Upper lobe of left lung (tissue), 6 donors: ENCODE results near the gene COX6A2. TPM values are rescaled to one million over a fixed set of nuclear protein-coding genes. Genes with fewer than 3 reads are reported as not detected.

Source experiments
- ATAC-seq, 2 donors: fragments of 200-7000 bp; cut with Tn5 transposase; one replicate each; pipeline ENCODE4 v1.9.1; 2022; ENCODE audit warnings: mild to moderate bottlenecking in 2 of 2, moderate library complexity in 2 of 2; ENCODE audit not compliant: low FRiP score in 2 of 2
- DNase-seq, 2 donors: peaks; one replicate each; pipeline ENCODE4 v3.0.0-alpha.2; 2019 to 2020
- H3K27ac ChIP-seq, 4 donors: fragments of 200-600 bp; sonication (generic); one replicate each; pipeline ENCODE4 v1.5.1; 2016 to 2019
- H3K27me3 ChIP-seq, 4 donors: fragments of 200-600 bp; sonication (generic); one replicate each; pipeline ENCODE4 v1.5.1; 2017 to 2019
- H3K36me3 ChIP-seq, 4 donors: fragments of 200-600 bp; sonication (generic); one replicate each; pipeline ENCODE4 v1.5.1; 2016 to 2019
- H3K4me1 ChIP-seq, 4 donors: fragments of 200-600 bp; sonication (generic); one replicate each; pipeline ENCODE4 v1.5.1; 2018 to 2019
- H3K4me3 ChIP-seq, 4 donors: fragments of 200-600 bp; sonication (generic); one replicate each; pipeline ENCODE4 v1.5.1; 2017 to 2019; ENCODE audit warnings: mild to moderate bottlenecking in 2 of 4, moderate library complexity in 1 of 4
- H3K9me3 ChIP-seq, 4 donors: fragments of 200-600 bp; sonication (generic); one replicate each; pipeline ENCODE4 v1.5.1; 2018 to 2019
- EP300 ChIP-seq, 4 donors: sonication (generic); formaldehyde crosslinking; IDR thresholded peaks; one replicate each; pipeline ENCODE4 v1.5.1; 2017; ENCODE audit warnings: antibody characterized with exemption in 4 of 4, control low read depth in 2 of 4
- POLR2A ChIP-seq, 4 donors: fragments of 450-650 bp; IDR thresholded peaks; one replicate each; pipeline ENCODE4 v1.5.1; 2016 to 2017; ENCODE audit warnings: antibody characterized with exemption in 4 of 4, mild to moderate bottlenecking in 2 of 4
- POLR2AphosphoS5 ChIP-seq, 2 donors: sonication (generic); formaldehyde crosslinking; IDR thresholded peaks; one replicate each; pipeline ENCODE4 v1.5.1; 2017; ENCODE audit warnings: antibody characterized with exemption in 2 of 2
- WGBS, 2 donors: methylation state at CpG; one replicate each; pipeline ENCODE4 v1.1.5; 2017 to 2018; 5-methylcytosine and 5-hydroxymethylcytosine counted together
- total RNA-seq, 6 donors: library from RNA; depleted of rRNA in 4 of 6; stranded (reverse); fragments of >200 nt in 4 of 6; gene quantifications; one replicate each; pipeline versions ENCODE4 v1.1.0 to v1.2.1, GENCODE V29; 2016 to 2021
- TF ChIP-seq, protein P1 (sequence below), 6 experiments: fragments of 450-650 bp in 4 of 6; fragments of 200-600 bp in 2 of 6; sonication (generic) in 2 of 6; IDR thresholded peaks; one replicate each; pipeline ENCODE4 v1.5.1; 2016 to 2019; ENCODE audit warnings: antibody characterized with exemption in 6 of 6
- donor health status: DM: no; HTN: no; CAD: no; lungs with moderate emphysema.
- donor health status: DM: no; HTN: yes; CAD: no; lungs with severe emphysema.

Gene COX6A2
- total RNA-seq, 6 donors from 2014 or later = not detected

DNA sequence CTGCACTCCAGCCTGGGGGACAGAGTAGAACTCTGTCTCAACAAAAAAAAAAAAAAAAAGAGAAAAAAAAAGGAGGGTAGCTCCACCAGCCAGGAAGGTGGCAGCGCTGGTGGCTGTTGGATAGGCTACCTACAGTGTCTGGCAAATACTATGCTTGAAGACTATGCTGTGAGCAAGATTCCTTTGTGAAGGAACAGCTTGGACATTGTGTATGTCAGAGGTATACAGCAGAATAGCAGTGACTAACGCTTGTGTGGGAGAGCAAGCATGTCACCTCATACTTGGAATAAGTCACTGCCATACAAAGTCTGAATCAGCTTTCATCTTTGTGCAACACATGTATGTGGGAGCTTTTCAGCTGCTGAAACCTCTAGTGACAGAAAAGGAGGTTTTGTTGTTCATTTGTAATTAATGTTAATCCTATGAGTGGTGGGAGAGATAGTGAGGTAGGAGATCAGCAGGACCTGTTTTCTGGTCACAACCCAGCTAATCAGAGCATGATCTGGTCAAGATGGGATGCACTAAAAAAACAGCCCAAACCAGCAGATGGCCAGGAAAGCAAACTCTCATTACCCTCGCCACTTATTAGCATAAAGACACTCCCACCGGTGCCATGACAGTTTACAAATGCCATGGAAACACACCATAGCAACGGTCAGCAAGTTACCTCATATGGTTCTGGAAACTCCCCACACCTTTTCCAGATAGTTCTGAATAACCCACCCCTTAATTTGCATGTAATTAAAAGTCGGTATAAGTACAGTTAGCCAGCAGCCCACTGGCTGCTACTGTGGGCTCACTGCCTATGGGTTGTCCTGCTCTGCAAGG lies 41.8 kb downstream of the COX6A2 start:
- TF ChIP-seq EP300 (IDR thresholded peaks at IDR 0.05) = no peak
- TF ChIP-seq, protein P1, sequence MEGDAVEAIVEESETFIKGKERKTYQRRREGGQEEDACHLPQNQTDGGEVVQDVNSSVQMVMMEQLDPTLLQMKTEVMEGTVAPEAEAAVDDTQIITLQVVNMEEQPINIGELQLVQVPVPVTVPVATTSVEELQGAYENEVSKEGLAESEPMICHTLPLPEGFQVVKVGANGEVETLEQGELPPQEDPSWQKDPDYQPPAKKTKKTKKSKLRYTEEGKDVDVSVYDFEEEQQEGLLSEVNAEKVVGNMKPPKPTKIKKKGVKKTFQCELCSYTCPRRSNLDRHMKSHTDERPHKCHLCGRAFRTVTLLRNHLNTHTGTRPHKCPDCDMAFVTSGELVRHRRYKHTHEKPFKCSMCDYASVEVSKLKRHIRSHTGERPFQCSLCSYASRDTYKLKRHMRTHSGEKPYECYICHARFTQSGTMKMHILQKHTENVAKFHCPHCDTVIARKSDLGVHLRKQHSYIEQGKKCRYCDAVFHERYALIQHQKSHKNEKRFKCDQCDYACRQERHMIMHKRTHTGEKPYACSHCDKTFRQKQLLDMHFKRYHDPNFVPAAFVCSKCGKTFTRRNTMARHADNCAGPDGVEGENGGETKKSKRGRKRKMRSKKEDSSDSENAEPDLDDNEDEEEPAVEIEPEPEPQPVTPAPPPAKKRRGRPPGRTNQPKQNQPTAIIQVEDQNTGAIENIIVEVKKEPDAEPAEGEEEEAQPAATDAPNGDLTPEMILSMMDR (IDR thresholded peaks at IDR 0.05) = no peak
- no peak for TF ChIP-seq POLR2A (IDR thresholded peaks at IDR 0.05)
- no peak for TF ChIP-seq POLR2AphosphoS5 (IDR thresholded peaks at IDR 0.05)
- no peaks in the 10 kb centered on the region for H3K36me3 ChIP-seq
- no peak for ATAC-seq
- DNase-seq = no peak
- no peak overlapping the region for H3K27ac ChIP-seq
- no peak overlapping the region for H3K4me3 ChIP-seq
- no peaks in the 10 kb centered on the region for H3K4me1 ChIP-seq
- no peaks in the 10 kb centered on the region for H3K9me3 ChIP-seq
- WGBS, 2 donors = 51 to 54% methylated on average over 6 of the region's 6 CpGs
- H3K27me3 ChIP-seq = peaks cover 0 to 6% (median 0%) of the 10 kb centered on the region in 4 donors

DNA sequence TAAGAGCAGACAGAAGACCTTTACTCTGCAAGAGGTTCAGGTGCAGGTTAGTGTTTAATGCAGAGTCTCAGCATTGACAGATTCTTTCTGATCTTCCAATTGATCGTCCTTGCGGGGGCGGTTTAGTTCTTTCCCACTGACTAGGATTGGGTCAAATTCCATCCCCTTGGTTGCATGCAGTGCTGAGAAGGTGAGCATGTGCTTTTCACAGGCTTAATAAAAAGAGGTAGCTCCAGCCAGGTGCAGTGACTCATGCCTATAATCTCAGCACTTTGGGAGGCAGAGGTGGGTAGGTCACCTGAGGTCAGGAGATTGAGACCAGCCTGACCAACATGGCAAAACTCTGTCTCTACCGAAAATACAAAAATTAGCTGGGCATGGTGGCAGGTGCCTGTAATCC lies 42.5 kb downstream of the COX6A2 start:
- Histone ChIP-seq H3K4me3 (no peak overlapping the region), H3K4me1 (no peaks in the 10 kb centered on the region), H3K36me3 (no peaks in the 10 kb centered on the region), H3K27me3 (peaks cover 0 to 6% (median 0%) of the 10 kb centered on the region in 4 donors), H3K9me3 (no peaks in the 10 kb centered on the region), H3K27ac (no peak overlapping the region)
- TF ChIP-seq, protein P1 (IDR thresholded peaks at IDR 0.05) = no peak
- TF ChIP-seq POLR2AphosphoS5 (IDR thresholded peaks at IDR 0.05) = no peak
- no peak for TF ChIP-seq EP300 (IDR thresholded peaks at IDR 0.05)
- TF ChIP-seq POLR2A (IDR thresholded peaks at IDR 0.05) = no peak
- DNase-seq (no peak), ATAC-seq (no peak)
- 84% methylated on average over 4 of the region's 4 CpGs for WGBS, 2 donors

DNA sequence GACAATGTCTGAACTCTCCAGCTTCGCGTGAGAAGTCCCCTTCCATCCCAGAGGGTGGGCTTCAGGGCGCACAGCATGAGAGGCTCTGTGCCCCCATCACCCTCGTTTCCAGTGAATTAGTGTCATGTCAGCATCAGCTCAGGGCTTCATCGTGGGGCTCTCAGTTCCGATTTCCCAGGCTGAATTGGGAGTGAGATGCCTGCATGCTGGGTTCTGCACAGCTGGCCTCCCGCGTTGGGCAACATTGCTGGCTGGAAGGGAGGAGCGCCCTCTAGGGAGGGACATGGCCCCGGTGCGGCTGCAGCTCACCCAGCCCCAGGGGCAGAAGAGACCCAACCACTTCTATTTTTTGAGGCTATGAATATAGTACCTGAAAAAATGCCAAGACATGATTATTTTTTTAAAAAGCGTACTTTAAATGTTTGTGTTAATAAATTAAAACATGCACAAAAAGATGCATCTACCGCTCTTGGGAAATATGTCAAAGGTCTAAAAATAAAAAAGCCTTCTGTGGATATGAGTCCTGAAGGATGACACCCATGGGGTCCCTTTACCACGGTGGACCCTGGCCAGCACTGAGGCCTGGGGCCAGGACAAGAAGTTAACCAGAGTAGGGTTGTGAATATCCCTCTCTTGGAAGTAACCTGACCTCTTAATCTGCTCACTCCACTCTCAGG lies 45.5 kb downstream of the COX6A2 start:
- ATAC-seq (peak; percentile 76 to 87), DNase-seq (peak; percentile 76 to 81)
- TF ChIP-seq POLR2AphosphoS5 (IDR thresholded peaks at IDR 0.05) = no peak
- TF ChIP-seq EP300 (IDR thresholded peaks at IDR 0.05) = no peak
- TF ChIP-seq, protein P1 (IDR thresholded peaks at IDR 0.05) = peak; percentile 42 to 60 (median 57)
- no peak for TF ChIP-seq POLR2A (IDR thresholded peaks at IDR 0.05)
- Histone ChIP-seq H3K27me3 (peaks cover 0 to 6% (median 0%) of the 10 kb centered on the region in 4 donors), H3K4me3 (no peak overlapping the region), H3K4me1 (no peaks in the 10 kb centered on the region), H3K36me3 (no peaks in the 10 kb centered on the region), H3K9me3 (no peaks in the 10 kb centered on the region), H3K27ac (no peak overlapping the region)
- WGBS, 2 donors = 23 to 27% methylated on average over 14 of the region's 14 CpGs

DNA sequence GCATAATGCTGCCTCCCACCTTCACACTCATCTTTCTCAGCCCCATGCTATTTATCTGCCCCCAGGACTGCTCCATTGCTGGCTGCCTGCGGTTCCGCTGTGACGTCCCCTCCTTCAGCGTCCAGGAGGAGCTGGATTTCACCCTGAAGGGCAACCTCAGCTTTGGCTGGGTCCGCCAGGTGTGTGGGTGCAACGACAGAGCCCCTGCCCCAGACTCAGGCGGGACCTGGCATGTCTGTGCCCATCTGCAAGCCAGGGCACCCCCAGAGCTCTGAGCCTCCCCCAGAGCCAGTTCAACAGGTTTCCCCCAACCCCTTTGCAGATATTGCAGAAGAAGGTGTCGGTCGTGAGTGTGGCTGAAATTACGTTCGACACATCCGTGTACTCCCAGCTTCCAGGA lies 48.0 kb downstream of the COX6A2 start:
- DNase-seq = no peak
- TF ChIP-seq POLR2A (IDR thresholded peaks at IDR 0.05) (no peak), POLR2AphosphoS5 (IDR thresholded peaks at IDR 0.05) (no peak)
- TF ChIP-seq, protein P1 (IDR thresholded peaks at IDR 0.05) = no peak
- H3K27ac ChIP-seq = no peak overlapping the region
- peak in 1 of 2 donors; percentile 25 for ATAC-seq
- H3K4me3 ChIP-seq = no peak overlapping the region
- 63 to 76% methylated on average over 8 to 12 of the region's 12 CpGs for WGBS, 2 donors
- H3K4me1 ChIP-seq = no peaks in the 10 kb centered on the region
- H3K27me3 ChIP-seq = peaks cover 0 to 6% (median 0%) of the 10 kb centered on the region in 4 donors
- H3K36me3 ChIP-seq = no peaks in the 10 kb centered on the region
- peaks cover 0 to 2% (median under 1%) of the 10 kb centered on the region in 4 donors for H3K9me3 ChIP-seq

Other genes with a start within 250 kb of the COX6A2 start
- 100 to 1,000 TPM in 3 of 6 donors, 10 to 100 TPM in 3; 65.7 to 258 (median 145) TPM for gene FUS, start 248.2 kb downstream of the COX6A2 start, total RNA-seq
- 100 to 1,000 TPM in 1 of 6 donors, 10 to 100 TPM in 5; 44.0 to 103 (median 83.7) TPM for gene PYCARD, start 225.6 kb downstream of the COX6A2 start, total RNA-seq
- under 1 TPM in 1 of 6 donors, not detected in 5; 0.27 TPM for gene TRIM72, start 214.2 kb downstream of the COX6A2 start, total RNA-seq
- gene PYDC1, start 211.2 kb downstream of the COX6A2 start, total RNA-seq = not detected
- 10 to 100 TPM; 12.3 to 65.2 (median 40.9) TPM for gene ITGAM, start 168.4 kb downstream of the COX6A2 start, total RNA-seq
- 100 to 1,000 TPM in 4 of 6 donors, 10 to 100 TPM in 2; 24.0 to 318 (median 134) TPM for gene ITGAX, start 73.2 kb downstream of the COX6A2 start, total RNA-seq
- under 1 TPM in 3 of 6 donors, not detected in 3; 0.15 to 0.69 (median 0.52) TPM for gene ITGAD, start 35.0 kb downstream of the COX6A2 start, total RNA-seq
- gene ZNF843, start 14.4 kb upstream of the COX6A2 start, total RNA-seq = 1 to 10 TPM in 1 of 6 donors, under 1 TPM in 4, not detected in 1; 0.30 to 1.0 (median 0.77) TPM
- 10 to 100 TPM in 5 of 6 donors, 1 to 10 TPM in 1; 6.6 to 18.9 (median 16.2) TPM for gene ARMC5, start 31.1 kb upstream of the COX6A2 start, total RNA-seq
- gene TGFB1I1, start 43.8 kb upstream of the COX6A2 start, total RNA-seq = 10 to 100 TPM; 21.0 to 62.8 (median 27.8) TPM
- gene SLC5A2, start 54.8 kb upstream of the COX6A2 start, total RNA-seq = 1 to 10 TPM in 4 of 6 donors, under 1 TPM in 2; 0.84 to 3.3 (median 1.2) TPM
- 100 to 1,000 TPM in 1 of 6 donors, 10 to 100 TPM in 5; 46.8 to 132 (median 80.6) TPM for gene RUSF1, start 80.0 kb upstream of the COX6A2 start, total RNA-seq
- not detected for gene AHSP, start 99.5 kb upstream of the COX6A2 start, total RNA-seq